WTC11 (cell line): ENCODE measurements around the gene FMC1. TPM values are rescaled to one million over a fixed set of nuclear protein-coding genes. Genes with fewer than 3 reads are reported as not detected.

Experiments used
- ATAC-seq: fragments of 200-7000 bp; cut with Tn5 transposase; 2 replicates; pipeline ENCODE4 v1.10.0; 2021; ENCODE audit warnings: mild to moderate bottlenecking, moderate library complexity
- CTCF ChIA-PET: fragments of 300-600 bp; sonication (Branson Sonifier 250); formaldehyde crosslinking; loops from one replicate; lab custom pipeline; 2021; ENCODE audit warnings: antibody characterized with exemption; lab: Charles Lee
- POLR2A ChIA-PET: fragments of 350-600 bp; sonication (Branson Sonifier 250); formaldehyde crosslinking; loops from one replicate; lab custom pipeline; 2021; ENCODE audit warnings: antibody characterized with exemption; lab: Charles Lee
- DNase-seq: peaks from one replicate; pipeline ENCODE4 v3.0.0; 2021; ENCODE audit warnings: low spot score
- H3K27ac Mint-ChIP-seq: 2 replicates; pipeline ENCODE4 v1.8.0; 2021; ENCODE audit warnings: mixed read lengths
- H3K27me3 Mint-ChIP-seq: 2 replicates; pipeline ENCODE4 v1.8.0; 2021; ENCODE audit warnings: low read depth, mild to moderate bottlenecking, moderate library complexity, mixed read lengths
- H3K36me3 Mint-ChIP-seq: 2 replicates; pipeline ENCODE4 v1.8.0; 2021; ENCODE audit warnings: mixed read lengths
- H3K4me1 Mint-ChIP-seq: 2 replicates; pipeline ENCODE4 v1.8.0; 2022; ENCODE audit warnings: mixed read lengths
- H3K4me3 Mint-ChIP-seq: 2 replicates; pipeline ENCODE4 v1.8.0; 2021; ENCODE audit warnings: mild to moderate bottlenecking, moderate library complexity, mixed read lengths
- H3K9me3 Mint-ChIP-seq: 2 replicates; pipeline ENCODE4 v1.8.0; 2021; ENCODE audit warnings: mixed read lengths
- ATF1 ChIP-seq: sonication (generic); formaldehyde crosslinking; IDR thresholded peaks from 2 replicates; pipeline ENCODE4 v1.8.1; 2023; ENCODE audit warnings: mild to moderate bottlenecking, moderate library complexity, missing genetic modification reagents
- FOXJ3 ChIP-seq: sonication (generic); formaldehyde crosslinking; IDR thresholded peaks from 2 replicates; pipeline ENCODE4 v1.9.0; 2021; ENCODE audit warnings: missing genetic modification reagents, mild to moderate bottlenecking, borderline replicate concordance
- FOXK1 ChIP-seq: sonication (generic); formaldehyde crosslinking; IDR thresholded peaks from 2 replicates; pipeline ENCODE4 v1.8.0; 2022; ENCODE audit warnings: mild to moderate bottlenecking, moderate library complexity, missing genetic modification reagents
- GRHL2 ChIP-seq: fragments of 250-450 bp; sonication (Bioruptor Pico); IDR thresholded peaks from 2 replicates; pipeline ENCODE4 v1.8.0; 2022; ENCODE audit warnings: mild to moderate bottlenecking, moderate library complexity; ENCODE audit not compliant: insufficient replicate concordance, severe bottlenecking
- GTF2I ChIP-seq: fragments of 250-450 bp; sonication (Bioruptor Pico); conservative IDR thresholded peaks from 2 replicates; pipeline ENCODE4 v1.4.0; 2021; ENCODE audit warnings: mild to moderate bottlenecking
- IRF2 ChIP-seq: sonication (generic); formaldehyde crosslinking; IDR thresholded peaks from 2 replicates; pipeline ENCODE4 v1.8.0; 2022; ENCODE audit warnings: low read depth, missing genetic modification reagents, borderline replicate concordance
- JUN ChIP-seq: sonication (generic); formaldehyde crosslinking; IDR thresholded peaks from 2 replicates; pipeline ENCODE4 v1.8.0; 2023; ENCODE audit warnings: mild to moderate bottlenecking, missing genetic modification reagents
- RELA ChIP-seq: sonication (generic); formaldehyde crosslinking; IDR thresholded peaks from 2 replicates; pipeline ENCODE4 v1.8.1; 2022; ENCODE audit warnings: missing genetic modification reagents, mild to moderate bottlenecking, borderline replicate concordance
- TCF7 ChIP-seq: sonication (generic); formaldehyde crosslinking; IDR thresholded peaks from 2 replicates; pipeline ENCODE4 v1.8.0; 2022; ENCODE audit warnings: mild to moderate bottlenecking, low read depth, missing genetic modification reagents, moderate library complexity
- TEAD1 ChIP-seq: sonication (generic); formaldehyde crosslinking; IDR thresholded peaks from 2 replicates; pipeline ENCODE4 v1.8.0; 2022; ENCODE audit warnings: mild to moderate bottlenecking, missing genetic modification reagents
- TP53 ChIP-seq: sonication (generic); formaldehyde crosslinking; IDR thresholded peaks from 2 replicates; pipeline ENCODE4 v1.8.1; 2023; ENCODE audit warnings: mild to moderate bottlenecking, missing genetic modification reagents
- ZBTB21 ChIP-seq: sonication (generic); formaldehyde crosslinking; IDR thresholded peaks from 2 replicates; pipeline ENCODE4 v1.8.1; 2023; ENCODE audit warnings: mild to moderate bottlenecking, missing genetic modification reagents, borderline replicate concordance
- ZNF121 ChIP-seq: sonication (generic); formaldehyde crosslinking; IDR thresholded peaks from 2 replicates; pipeline ENCODE4 v1.8.0; 2023; ENCODE audit warnings: missing genetic modification reagents
- ZNF396 ChIP-seq: fragments of 250-450 bp; sonication (Bioruptor Pico); IDR thresholded peaks from 2 replicates; pipeline ENCODE4 v1.8.0; 2021; ENCODE audit warnings: mild to moderate bottlenecking, moderate library complexity, borderline replicate concordance
- ZNF416 ChIP-seq: fragments of 250-450 bp; sonication (Bioruptor Pico); IDR thresholded peaks from 2 replicates; pipeline ENCODE4 v1.9.0; 2021; ENCODE audit warnings: mild to moderate bottlenecking, inconsistent platforms
- total RNA-seq: library from RNA; stranded (reverse); gene quantifications from 3 replicates; pipeline ENCODE4 v1.2.3, GENCODE V29; 2021
- TF ChIP-seq, protein P1 (sequence below): fragments of 200-600 bp; IDR thresholded peaks from 2 replicates; pipeline ENCODE4 v1.8.0; 2022; ENCODE audit warnings: antibody characterized with exemption
- TF ChIP-seq, protein P2 (sequence below): fragments of 250-450 bp; sonication (Bioruptor Pico); IDR thresholded peaks from 2 replicates; pipeline ENCODE4 v1.9.0; 2021; ENCODE audit warnings: mild to moderate bottlenecking, borderline replicate concordance
- TF ChIP-seq, protein P3 (sequence below): fragments of 250-450 bp; sonication (Bioruptor Pico); conservative IDR thresholded peaks from 2 replicates; pipeline ENCODE4 v1.9.0; 2021; ENCODE audit warnings: mild to moderate bottlenecking
- TF ChIP-seq, protein P4 (sequence below): fragments of 250-450 bp; sonication (Bioruptor Pico); IDR thresholded peaks from 2 replicates; pipeline ENCODE4 v1.9.0; 2021; ENCODE audit warnings: mild to moderate bottlenecking

The FMC1 gene
- total RNA-seq, 1 experiment from 2014 or later = 16.3 TPM

DNA sequence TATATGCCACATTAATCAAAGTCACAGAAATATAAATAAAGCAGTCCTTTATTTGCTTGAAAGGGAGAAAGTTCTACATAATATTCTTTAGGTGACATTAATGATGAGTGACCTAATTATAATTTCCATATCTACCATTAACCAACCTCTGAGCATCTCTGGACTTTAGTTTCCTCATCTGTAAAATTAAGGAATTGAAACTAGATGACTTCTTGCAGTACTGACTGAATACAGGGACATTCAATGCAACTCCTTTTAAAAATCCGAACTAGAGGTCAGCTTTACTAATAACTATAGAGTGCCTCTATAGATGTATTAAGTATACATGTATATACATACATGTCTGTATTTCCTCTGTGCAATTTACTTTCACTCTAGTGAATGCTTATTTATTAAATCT lies 3.9 kb downstream of the FMC1 start (continued):
- TF ChIP-seq, protein P1, sequence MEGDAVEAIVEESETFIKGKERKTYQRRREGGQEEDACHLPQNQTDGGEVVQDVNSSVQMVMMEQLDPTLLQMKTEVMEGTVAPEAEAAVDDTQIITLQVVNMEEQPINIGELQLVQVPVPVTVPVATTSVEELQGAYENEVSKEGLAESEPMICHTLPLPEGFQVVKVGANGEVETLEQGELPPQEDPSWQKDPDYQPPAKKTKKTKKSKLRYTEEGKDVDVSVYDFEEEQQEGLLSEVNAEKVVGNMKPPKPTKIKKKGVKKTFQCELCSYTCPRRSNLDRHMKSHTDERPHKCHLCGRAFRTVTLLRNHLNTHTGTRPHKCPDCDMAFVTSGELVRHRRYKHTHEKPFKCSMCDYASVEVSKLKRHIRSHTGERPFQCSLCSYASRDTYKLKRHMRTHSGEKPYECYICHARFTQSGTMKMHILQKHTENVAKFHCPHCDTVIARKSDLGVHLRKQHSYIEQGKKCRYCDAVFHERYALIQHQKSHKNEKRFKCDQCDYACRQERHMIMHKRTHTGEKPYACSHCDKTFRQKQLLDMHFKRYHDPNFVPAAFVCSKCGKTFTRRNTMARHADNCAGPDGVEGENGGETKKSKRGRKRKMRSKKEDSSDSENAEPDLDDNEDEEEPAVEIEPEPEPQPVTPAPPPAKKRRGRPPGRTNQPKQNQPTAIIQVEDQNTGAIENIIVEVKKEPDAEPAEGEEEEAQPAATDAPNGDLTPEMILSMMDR = no peak
- TF ChIP-seq, all 79 proteins: peak for 0

DNA sequence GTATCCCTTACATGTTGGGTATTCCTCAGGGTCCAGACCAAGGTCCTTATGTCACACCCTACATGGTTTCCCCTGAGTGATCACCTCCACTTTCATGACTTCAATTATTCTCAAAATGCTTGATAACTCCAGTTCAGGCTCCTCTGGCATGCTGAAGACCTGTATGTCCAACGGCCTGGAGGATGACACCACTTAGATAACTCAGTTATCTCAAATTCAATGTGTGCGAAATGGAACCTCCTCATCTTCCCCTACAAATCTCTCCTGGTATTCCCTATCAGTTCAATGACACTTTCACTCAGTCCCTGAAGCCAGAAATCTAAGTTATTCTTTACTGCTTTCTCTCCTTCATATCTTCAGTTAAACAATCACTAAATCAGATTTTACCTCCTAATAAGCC lies 9.9 kb downstream of the FMC1 start:
- no peak overlapping the region for H3K27ac Mint-ChIP-seq
- no peaks in the 10 kb centered on the region for H3K27me3 Mint-ChIP-seq
- no peak for ATAC-seq
- peaks cover 8% of the 10 kb centered on the region for H3K36me3 Mint-ChIP-seq
- no peak overlapping the region for H3K4me3 Mint-ChIP-seq
- H3K4me1 Mint-ChIP-seq = no peaks in the 10 kb centered on the region
- ChIA-PET POLR2A (no interaction called here), CTCF (interaction anchor here (1.4 kb wide), 1 partner anchor 11 kb away, joined by 3 read pairs; no protein-coding TSS in a partner anchor)
- no peak for DNase-seq
- no peak for TF ChIP-seq GTF2I (CRISPR knock-in tag)
- no peak for TF ChIP-seq JUN (CRISPR knock-in tag)
- TF ChIP-seq ZBTB21 = no peak
- no peak for TF ChIP-seq GRHL2
- no peak for TF ChIP-seq ZNF396 (CRISPR knock-in tag)
- TF ChIP-seq, protein P2, sequence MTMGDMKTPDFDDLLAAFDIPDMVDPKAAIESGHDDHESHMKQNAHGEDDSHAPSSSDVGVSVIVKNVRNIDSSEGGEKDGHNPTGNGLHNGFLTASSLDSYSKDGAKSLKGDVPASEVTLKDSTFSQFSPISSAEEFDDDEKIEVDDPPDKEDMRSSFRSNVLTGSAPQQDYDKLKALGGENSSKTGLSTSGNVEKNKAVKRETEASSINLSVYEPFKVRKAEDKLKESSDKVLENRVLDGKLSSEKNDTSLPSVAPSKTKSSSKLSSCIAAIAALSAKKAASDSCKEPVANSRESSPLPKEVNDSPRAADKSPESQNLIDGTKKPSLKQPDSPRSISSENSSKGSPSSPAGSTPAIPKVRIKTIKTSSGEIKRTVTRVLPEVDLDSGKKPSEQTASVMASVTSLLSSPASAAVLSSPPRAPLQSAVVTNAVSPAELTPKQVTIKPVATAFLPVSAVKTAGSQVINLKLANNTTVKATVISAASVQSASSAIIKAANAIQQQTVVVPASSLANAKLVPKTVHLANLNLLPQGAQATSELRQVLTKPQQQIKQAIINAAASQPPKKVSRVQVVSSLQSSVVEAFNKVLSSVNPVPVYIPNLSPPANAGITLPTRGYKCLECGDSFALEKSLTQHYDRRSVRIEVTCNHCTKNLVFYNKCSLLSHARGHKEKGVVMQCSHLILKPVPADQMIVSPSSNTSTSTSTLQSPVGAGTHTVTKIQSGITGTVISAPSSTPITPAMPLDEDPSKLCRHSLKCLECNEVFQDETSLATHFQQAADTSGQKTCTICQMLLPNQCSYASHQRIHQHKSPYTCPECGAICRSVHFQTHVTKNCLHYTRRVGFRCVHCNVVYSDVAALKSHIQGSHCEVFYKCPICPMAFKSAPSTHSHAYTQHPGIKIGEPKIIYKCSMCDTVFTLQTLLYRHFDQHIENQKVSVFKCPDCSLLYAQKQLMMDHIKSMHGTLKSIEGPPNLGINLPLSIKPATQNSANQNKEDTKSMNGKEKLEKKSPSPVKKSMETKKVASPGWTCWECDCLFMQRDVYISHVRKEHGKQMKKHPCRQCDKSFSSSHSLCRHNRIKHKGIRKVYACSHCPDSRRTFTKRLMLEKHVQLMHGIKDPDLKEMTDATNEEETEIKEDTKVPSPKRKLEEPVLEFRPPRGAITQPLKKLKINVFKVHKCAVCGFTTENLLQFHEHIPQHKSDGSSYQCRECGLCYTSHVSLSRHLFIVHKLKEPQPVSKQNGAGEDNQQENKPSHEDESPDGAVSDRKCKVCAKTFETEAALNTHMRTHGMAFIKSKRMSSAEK (CRISPR knock-in tag) = no peak
- no peak for TF ChIP-seq TEAD1
- no peak for TF ChIP-seq RELA (CRISPR knock-in tag)
- no peak for TF ChIP-seq TP53
- TF ChIP-seq FOXK1 (CRISPR knock-in tag) = no peak
- no peak for TF ChIP-seq TCF7
- TF ChIP-seq, protein P3, sequence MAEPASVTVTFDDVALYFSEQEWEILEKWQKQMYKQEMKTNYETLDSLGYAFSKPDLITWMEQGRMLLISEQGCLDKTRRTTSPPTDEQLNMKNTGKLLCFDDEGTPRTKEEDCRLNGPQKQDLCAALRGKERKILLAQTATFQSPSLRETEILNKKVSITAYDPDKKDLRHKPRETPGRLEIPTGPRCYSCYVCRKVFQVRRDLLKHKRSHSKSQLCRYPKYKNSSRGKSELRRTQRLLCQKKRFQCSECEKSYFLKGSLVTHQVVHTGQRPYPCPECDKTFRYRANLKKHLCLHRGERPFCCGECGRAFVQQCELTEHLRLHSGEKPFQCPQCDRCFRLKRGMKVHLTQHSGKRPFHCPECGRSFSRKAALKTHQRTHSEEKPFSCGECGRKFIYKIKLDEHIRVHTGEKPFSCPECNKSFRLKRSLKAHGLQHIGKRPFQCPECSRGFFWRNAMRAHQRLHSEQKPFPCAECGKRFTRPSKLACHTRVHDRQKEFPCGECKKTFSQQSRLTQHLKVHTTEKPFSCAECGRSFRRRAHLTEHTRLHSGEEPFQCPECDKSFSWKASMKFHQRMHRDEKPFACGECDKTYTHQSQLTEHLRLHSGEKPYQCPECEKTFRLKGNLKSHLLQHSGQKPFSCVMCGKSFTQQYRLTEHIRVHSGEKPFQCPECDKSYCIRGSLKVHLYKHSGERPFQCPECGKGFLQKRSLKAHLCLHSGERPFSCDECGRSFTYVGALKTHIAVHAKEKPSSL (CRISPR knock-in tag) = no peak
- TF ChIP-seq ATF1 = no peak
- no peak for TF ChIP-seq FOXJ3 (CRISPR knock-in tag)
- TF ChIP-seq, protein P4, sequence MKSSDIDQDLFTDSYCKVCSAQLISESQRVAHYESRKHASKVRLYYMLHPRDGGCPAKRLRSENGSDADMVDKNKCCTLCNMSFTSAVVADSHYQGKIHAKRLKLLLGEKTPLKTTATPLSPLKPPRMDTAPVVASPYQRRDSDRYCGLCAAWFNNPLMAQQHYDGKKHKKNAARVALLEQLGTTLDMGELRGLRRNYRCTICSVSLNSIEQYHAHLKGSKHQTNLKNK (CRISPR knock-in tag) = no peak
- TF ChIP-seq ZNF416 (CRISPR knock-in tag) = no peak
- no peaks in the 10 kb centered on the region for H3K9me3 Mint-ChIP-seq

DNA sequence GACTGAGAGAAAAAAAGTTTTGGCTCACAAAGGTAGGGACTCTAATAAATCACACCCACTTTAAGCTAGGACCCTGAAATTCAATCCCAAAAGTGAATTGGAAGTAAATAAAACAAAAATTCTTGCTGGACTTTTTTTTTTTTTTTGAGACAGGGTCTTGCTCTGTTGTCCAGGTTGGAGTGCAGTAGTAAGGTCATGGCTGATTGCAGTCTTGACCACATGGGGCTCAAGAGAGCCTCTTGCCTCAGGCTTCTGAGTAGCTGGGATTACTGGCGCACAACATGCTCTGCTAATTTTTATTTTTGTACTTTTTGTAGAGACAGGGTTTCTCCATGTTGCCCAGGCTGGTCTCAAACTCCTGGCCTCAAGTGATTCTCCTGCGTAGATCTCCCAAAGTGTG lies 13.6 kb downstream of the FMC1 start:
- ChIA-PET CTCF (interaction anchor here (1.2 to 1.3 kb wide), 2 partner anchors 15 to 34 kb away, joined by 3 to 4 read pairs; no protein-coding TSS in a partner anchor), POLR2A (interaction anchor here (0.6 to 0.7 kb wide), 3 partner anchors 19 to 150 kb away, joined by 4 read pairs; no protein-coding TSS in a partner anchor)
- Mint-ChIP-seq H3K4me1 (peaks cover 15% of the 10 kb centered on the region), H3K27ac (no peak overlapping the region), H3K4me3 (no peak overlapping the region), H3K27me3 (no peaks in the 10 kb centered on the region), H3K36me3 (no peaks in the 10 kb centered on the region), H3K9me3 (no peaks in the 10 kb centered on the region)
- TF ChIP-seq RELA (CRISPR knock-in tag) = no peak
- TF ChIP-seq ZNF121 (CRISPR knock-in tag) = 0 out of 2 replicates have a peak, but pooled peaks have one; percentile 19
- TF ChIP-seq IRF2 (CRISPR knock-in tag) = no peak
- no peak for DNase-seq
- ATAC-seq = no peak
